ENCODE results near the gene PRPF31. TPM values are rescaled to one million over a fixed set of nuclear protein-coding genes. Genes with fewer than 3 reads are reported as not detected.
"Not testable (repeated sequence)": the region's sequence is repeated elsewhere in the genome, so short reads cannot be mapped to it uniquely, and the experiment has no call there.

Gene PRPF31
- total and polyA plus RNA-seq, 2 of the 13 experiments (the other 11 are each of a cell fraction or from before 2014, with no cell fraction given), result 23.8 to 63.8 TPM

- in situ Hi-C loops (cut with HindIII; ENCODE audit: extremely low pct_ligation_motif_present, low pct_unique_long_range_greater_than_20kb) (no loop called here), intact Hi-C loops (cut with micrococcal nuclease; ENCODE audit: unreplicated experiment) (loop anchor here (2.0 kb wide), 1 partner anchor 62 kb away; no protein-coding TSS in a partner anchor)
- Histone ChIP-seq H3K27ac (ENCODE audit: extremely low read length, insufficient read depth, low read length) (no peak overlapping the region), H3K79me2 (ENCODE audit: insufficient read depth, low read length) (no peaks in the 10 kb centered on the region), H3K4me1 (ENCODE audit: insufficient read depth, low read length) (peaks cover 12% of the 10 kb centered on the region; the same call in 1 of the 2 replicates), H2AFZ (ENCODE audit: low read length) (no peak overlapping the region), H3K27me3 (ENCODE audit: control insufficient read depth in 1 of 2, insufficient read depth in 2 of 2, low read length in 2 of 2) (no peaks in the 10 kb centered on the region), H3K4me3 (replicated peaks in 1 of 3; ENCODE audit: insufficient read depth in 1 of 3, low read depth in 2 of 3, low read length in 3 of 3) (no peak overlapping the region), H3K36me3 (replicated peaks in 1 of 2; ENCODE audit: control insufficient read depth in 1 of 2, insufficient read depth in 2 of 2, low read length in 2 of 2) (no peaks in the 10 kb centered on the region), H4K20me1 (ENCODE audit: insufficient read depth, low read length) (no peaks in the 10 kb centered on the region), H3K9ac (ENCODE audit: insufficient read depth, low read depth, low read length) (no peak overlapping the region), H3K9me3 (ENCODE audit: low read length) (no peaks in the 10 kb centered on the region), H3K4me2 (ENCODE audit: low read depth, low read length) (no peak overlapping the region)
- TF ChIP-seq ZNF136 (CRISPR knock-in tag; IDR thresholded peaks at IDR 0.05; ENCODE audit: low read depth), result no peak
- no peak for TF ChIP-seq ZNF30 (CRISPR knock-in tag; IDR thresholded peaks at IDR 0.05)
- 0 out of 2 replicates have a peak, but pooled peaks have one; percentile 69 for TF ChIP-seq ZNF512 (CRISPR knock-in tag; IDR thresholded peaks at IDR 0.05)
- DNase-seq (ENCODE audit: low spot score), result no peak
- ChIA-PET CTCF (ENCODE audit: low intra/inter-chr PET ratio, low total read pairs) (interaction anchor here (1.1 to 1.4 kb wide), 3 partner anchors 62 to 156 kb away, joined by 3 to 18 read pairs (median 7); no protein-coding TSS in a partner anchor), POLR2A (interaction anchor here (0.6 kb wide), 1 partner anchor 30 kb away, joined by 3 read pairs; no protein-coding TSS in a partner anchor)
- ATAC-seq, result no peak
- WGBS (ENCODE audit: low lambda C conversion rate), result 88% methylated on average over 16 of the region's 21 CpGs
- BruUV-seq (replicated peaks), result no TSS peak
- no peak for FAIRE-seq
Measured at GRCh38 chr19:54169149-54169740, 53.7 kb downstream of the PRPF31 start.

DNA sequence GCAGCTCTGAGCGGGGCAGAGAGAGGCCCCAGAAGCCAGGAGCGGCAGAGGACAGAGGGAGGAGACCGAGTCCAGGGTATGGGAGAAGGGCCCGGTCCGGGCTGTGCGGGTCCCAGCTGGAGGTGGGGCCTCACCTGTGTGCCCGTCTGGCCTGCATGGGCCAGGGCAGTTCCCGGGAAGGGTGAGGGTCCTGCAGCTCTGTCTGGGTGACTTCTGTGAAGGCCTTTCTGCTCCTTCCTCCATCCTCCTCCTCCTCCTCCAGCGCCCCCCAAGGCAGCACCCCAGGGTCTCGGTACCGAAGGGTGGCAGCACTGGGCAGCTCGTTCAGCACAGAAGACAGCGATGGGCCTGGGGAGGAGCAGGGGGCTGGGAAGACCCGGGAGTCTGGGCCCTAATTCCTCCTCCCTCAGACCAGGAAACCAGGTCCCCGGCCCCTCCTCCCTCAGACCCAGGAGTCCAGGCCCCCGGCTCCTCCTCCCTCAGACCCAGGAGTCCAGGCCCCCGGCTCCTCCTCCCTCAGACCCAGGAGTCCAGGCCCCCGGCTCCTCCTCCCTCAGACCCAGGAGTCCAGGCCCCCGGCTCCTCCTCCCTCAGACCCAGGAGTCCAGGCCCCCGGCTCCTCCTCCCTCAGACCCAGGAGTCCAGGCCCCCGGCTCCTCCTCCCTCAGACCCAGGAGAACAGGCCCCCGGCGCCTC, 56.3 kb downstream of the PRPF31 start:
- ATAC-seq; H4K20me1 ChIP-seq (ENCODE audit: insufficient read depth, low read length); H3K36me3 ChIP-seq (replicated peaks in 1 of 2; ENCODE audit: control insufficient read depth in 1 of 2, insufficient read depth in 2 of 2, low read length in 2 of 2); DNase-seq (ENCODE audit: low spot score); H2AFZ ChIP-seq (ENCODE audit: low read length); intact Hi-C loops (cut with micrococcal nuclease; ENCODE audit: unreplicated experiment); H3K27ac ChIP-seq (ENCODE audit: extremely low read length, insufficient read depth, low read length); H3K9ac ChIP-seq (ENCODE audit: insufficient read depth, low read depth, low read length); H3K9me3 ChIP-seq (ENCODE audit: low read length); BruUV-seq (replicated peaks); in situ Hi-C loops (cut with HindIII; ENCODE audit: extremely low pct_ligation_motif_present, low pct_unique_long_range_greater_than_20kb); H3K4me3 ChIP-seq (replicated peaks in 1 of 3; ENCODE audit: insufficient read depth in 1 of 3, low read depth in 2 of 3, low read length in 3 of 3); CTCF ChIA-PET (ENCODE audit: low intra/inter-chr PET ratio, low total read pairs); FAIRE-seq; H3K4me2 ChIP-seq (ENCODE audit: low read depth, low read length); H3K27me3 ChIP-seq (ENCODE audit: control insufficient read depth in 1 of 2, insufficient read depth in 2 of 2, low read length in 2 of 2); H3K79me2 ChIP-seq (ENCODE audit: insufficient read depth, low read length): not testable (repeated sequence)
- peaks cover 12% of the 10 kb centered on the region; the same call in 1 of the 2 replicates for H3K4me1 ChIP-seq (ENCODE audit: insufficient read depth, low read length)
- TF ChIP-seq ZSCAN22 (CRISPR knock-in tag; IDR thresholded peaks at IDR 0.05), result peak; percentile 67
- POLR2A ChIA-PET, result interaction anchor here (1.0 to 1.8 kb wide), 3 partner anchors 18 to 19 kb away, joined by 3 to 11 read pairs (median 3); partner anchors contain the start of genes MBOAT7 and TSEN34
- WGBS (ENCODE audit: low lambda C conversion rate), result 75% methylated on average over 6 of the region's 23 CpGs
